SJCRH30 (cell line): ENCODE measurements around the gene ZMYND8. TPM values are rescaled to one million over a fixed set of nuclear protein-coding genes. Genes with fewer than 3 reads are reported as not detected.

ENCODE experiments used
- DNase-seq, 2 experiments: peaks; one replicate each; pipeline ENCODE4 v3.0.0-alpha.2; 2015 to 2020
- H3K27ac ChIP-seq: fragments of 250-450 bp; sonication (Bioruptor Pico); 2 replicates; pipeline ENCODE4 v1.5.1; 2020; ENCODE audit warnings: mild to moderate bottlenecking, moderate library complexity
- H3K27me3 ChIP-seq: fragments of 250-450 bp; sonication (Bioruptor Pico); 2 replicates; pipeline ENCODE4 v1.5.1; 2020; ENCODE audit warnings: mild to moderate bottlenecking, moderate library complexity
- H3K36me3 ChIP-seq: fragments of 250-450 bp; sonication (Bioruptor Pico); 2 replicates; pipeline ENCODE4 v1.5.1; 2020; ENCODE audit warnings: mild to moderate bottlenecking, moderate library complexity
- H3K4me1 ChIP-seq: fragments of 250-450 bp; sonication (Bioruptor Pico); 2 replicates; pipeline ENCODE4 v1.5.1; 2020; ENCODE audit warnings: mild to moderate bottlenecking, moderate library complexity
- H3K4me3 ChIP-seq: fragments of 250-450 bp; sonication (Bioruptor Pico); 2 replicates; pipeline ENCODE4 v1.5.1; 2020; ENCODE audit warnings: mild to moderate bottlenecking, moderate library complexity
- H3K9me3 ChIP-seq: fragments of 250-450 bp; sonication (Bioruptor Pico); replicated peaks from 2 replicates; pipeline ENCODE4 v1.5.1; 2020; ENCODE audit warnings: mild to moderate bottlenecking, moderate library complexity
- total RNA-seq: library from RNA; depleted of rRNA; stranded (reverse); fragments of >200 nt; shearing (Covaris generic); gene quantifications from 2 replicates; pipeline ENCODE4 v1.2.3, GENCODE V29; 2014; rRNA removed

The ZMYND8 gene
- total RNA-seq, 1 experiment from 2014 or later: 45.8 TPM

DNA sequence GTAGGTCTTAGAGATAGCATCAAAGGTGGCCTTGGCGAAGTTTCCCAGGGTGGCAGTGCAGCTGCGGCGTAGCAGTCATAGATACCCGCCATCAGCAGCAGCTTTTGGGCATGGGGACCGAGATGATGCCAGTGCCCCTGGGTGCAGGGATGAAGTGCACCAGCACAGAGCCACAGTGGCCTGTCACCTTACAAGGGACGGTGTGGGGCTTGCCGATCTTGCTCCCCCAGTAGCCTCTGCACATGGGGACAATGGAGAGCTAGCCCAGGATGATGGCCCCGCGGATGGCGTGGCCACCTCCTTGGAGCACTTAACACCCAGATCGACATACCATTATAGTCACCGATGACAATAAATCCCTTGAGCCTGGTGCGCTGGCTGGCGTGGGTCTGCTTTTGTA, 195.5 kb downstream of the ZMYND8 start:
- Histone ChIP-seq H3K9me3 (peaks cover 4% of the 10 kb centered on the region; the same call in 1 of the 2 replicates), H3K36me3 (peaks cover 2% of the 10 kb centered on the region; the same call in 1 of the 2 replicates), H3K27me3 (no peaks in the 10 kb centered on the region), H3K4me3 (no peak overlapping the region), H3K27ac (no peak overlapping the region), H3K4me1 (peaks cover 20% of the 10 kb centered on the region)
- DNase-seq: no peak

GRCh38 chr20:47160240-47160639, 196.3 kb downstream of the ZMYND8 start:
- peaks cover 15% of the 10 kb centered on the region for H3K4me1 ChIP-seq
- H3K27me3 ChIP-seq: no peaks in the 10 kb centered on the region
- peaks cover 6% of the 10 kb centered on the region for H3K36me3 ChIP-seq
- no peak for DNase-seq
- H3K9me3 ChIP-seq: peaks cover 4% of the 10 kb centered on the region; the same call in 1 of the 2 replicates
- H3K27ac ChIP-seq: no peak overlapping the region
- no peak overlapping the region for H3K4me3 ChIP-seq

Other genes with a start within 250 kb of the ZMYND8 start
- gene NCOA3, start 145.2 kb upstream of the ZMYND8 start, total RNA-seq: 26.7 and 28.1 TPM in 2 replicates